ENCODE data around the gene IFRD1.

GRCh38 chr7:112452102-112452888, 2.0 kb downstream of the IFRD1 start:
- TF ChIP-seq ELF4 (IDR thresholded peaks at IDR 0.05) = no peak
- no peak for TF ChIP-seq SUZ12 (IDR thresholded peaks at IDR 0.05)
- TF ChIP-seq BHLHE40 (IDR thresholded peaks at IDR 0.05; ENCODE audit: borderline replicate concordance) = no peak
- no peak for TF ChIP-seq NFRKB (IDR thresholded peaks at IDR 0.05)
- TF ChIP-seq PKNOX1 (IDR thresholded peaks at IDR 0.05) = no peak
- TF ChIP-seq FOXK2 (IDR thresholded peaks at IDR 0.05) = no peak
- TF ChIP-seq L3MBTL2 (conservative IDR thresholded peaks at IDR 0.05) = no peak
- TF ChIP-seq FOXA1 (IDR thresholded peaks at IDR 0.05) = no peak
- no peak for TF ChIP-seq SP1 (IDR thresholded peaks at IDR 0.05)
- TF ChIP-seq TARDBP (IDR thresholded peaks at IDR 0.05) = no peak
- TF ChIP-seq ZNF384 (IDR thresholded peaks at IDR 0.05) = no peak

All from HEK293T (cell line).